Hematopoietic multipotent progenitor cell treated with erythropoietin and hydrocortisone succinate and interleukin-3 and kit ligand, for 4 days (in vitro differentiated cells): ENCODE data around the gene IL21R.
A peak's percentile ranks its signal among the peaks of the same experiment; 100 is the strongest.
"Not testable (repeated sequence)": the region's sequence is repeated elsewhere in the genome, so short reads cannot be mapped to it uniquely, and the experiment has no call there.

Source experiments
- DNase-seq: peaks from one replicate; pipeline ENCODE4 v3.0.0-alpha.2; 2015

Gene IL21R

DNA sequence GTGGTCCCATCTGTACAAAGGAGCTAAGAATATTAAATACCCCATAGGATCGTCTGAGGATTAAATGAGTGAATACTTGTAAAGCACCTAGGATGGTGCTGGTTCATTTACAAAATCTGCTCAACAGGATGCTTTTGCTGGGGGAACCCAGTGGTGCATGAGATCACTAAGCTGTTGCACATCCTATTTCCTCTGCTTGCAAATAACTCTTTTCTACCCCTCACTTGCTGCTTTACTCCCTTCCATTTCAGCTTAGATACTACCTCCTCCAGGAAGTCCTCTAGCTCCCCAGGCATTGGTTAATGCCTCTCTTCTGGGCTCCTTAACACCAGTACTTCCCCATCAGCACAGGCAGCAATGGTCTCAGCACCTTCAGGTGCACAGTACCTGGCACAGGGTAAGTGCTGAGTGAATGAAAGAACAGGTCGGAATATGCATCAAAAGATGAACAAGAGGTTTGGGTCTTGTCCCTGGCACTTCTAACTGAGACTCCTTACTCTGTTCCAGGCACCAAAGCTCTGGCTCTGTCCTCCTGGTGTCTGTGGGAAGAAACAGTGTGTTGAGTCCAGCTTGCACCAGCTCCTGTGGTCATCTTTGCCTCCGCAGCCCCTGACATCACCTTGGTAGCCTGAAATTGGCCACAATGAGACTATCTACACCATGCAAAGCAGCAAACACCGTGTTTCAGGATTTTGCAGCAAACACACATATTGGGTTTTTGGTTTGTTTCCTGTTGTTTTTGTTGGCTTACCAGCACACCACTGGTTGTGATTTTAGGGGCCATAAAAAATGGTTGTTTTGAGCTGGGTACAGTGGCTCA is 24.1 kb upstream of the IL21R start:
- DNase-seq: no peak

DNA sequence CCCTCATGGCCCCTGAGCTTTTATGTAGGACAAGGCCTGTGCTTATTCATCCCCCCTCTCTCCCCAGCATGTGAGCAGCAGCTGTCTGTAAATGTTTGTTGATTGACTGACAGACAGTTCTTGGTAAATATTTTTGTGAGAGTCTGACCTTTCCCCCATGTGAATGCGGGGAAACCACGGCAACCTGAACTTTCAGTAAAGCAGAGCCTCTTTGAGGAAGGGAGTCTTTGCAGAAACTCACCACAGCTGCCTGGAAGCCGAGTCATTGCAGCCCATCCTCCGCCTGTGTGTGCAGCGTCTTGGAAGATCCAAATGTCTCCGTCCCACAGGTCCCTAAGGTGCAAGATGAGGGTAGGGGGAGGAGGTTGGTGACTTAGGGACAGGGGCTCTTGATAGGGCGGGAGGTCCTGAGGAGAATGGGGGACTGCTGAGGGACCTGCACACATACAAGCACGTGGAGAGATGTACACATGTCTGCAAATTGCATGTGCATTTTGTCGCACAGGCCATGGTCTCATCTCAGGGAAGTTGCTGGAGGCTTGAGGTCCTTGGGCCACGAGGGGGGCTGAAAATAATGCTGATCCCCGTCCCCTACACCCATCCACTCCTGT is 23.0 kb upstream of the IL21R start:
- DNase-seq: peak; percentile 30

DNA sequence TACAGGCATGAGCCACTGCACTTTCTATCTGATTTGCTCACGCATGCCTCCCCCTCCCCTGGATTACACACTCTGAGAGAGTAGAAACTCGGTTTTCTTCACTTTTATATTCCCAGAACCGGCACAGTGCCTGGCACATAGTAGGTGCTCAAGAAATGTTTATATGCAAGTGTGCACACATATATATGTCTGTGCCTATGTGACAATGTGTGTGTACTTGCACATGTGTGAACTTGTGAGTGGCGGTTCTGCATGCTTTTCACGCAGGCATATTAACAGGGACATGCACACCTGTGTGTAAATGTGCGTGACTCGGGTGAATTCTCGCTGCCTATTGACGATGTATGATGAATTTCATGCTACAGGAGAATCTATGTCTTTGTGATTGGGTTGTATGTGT is 22.1 kb upstream of the IL21R start:
- no peak for DNase-seq

DNA sequence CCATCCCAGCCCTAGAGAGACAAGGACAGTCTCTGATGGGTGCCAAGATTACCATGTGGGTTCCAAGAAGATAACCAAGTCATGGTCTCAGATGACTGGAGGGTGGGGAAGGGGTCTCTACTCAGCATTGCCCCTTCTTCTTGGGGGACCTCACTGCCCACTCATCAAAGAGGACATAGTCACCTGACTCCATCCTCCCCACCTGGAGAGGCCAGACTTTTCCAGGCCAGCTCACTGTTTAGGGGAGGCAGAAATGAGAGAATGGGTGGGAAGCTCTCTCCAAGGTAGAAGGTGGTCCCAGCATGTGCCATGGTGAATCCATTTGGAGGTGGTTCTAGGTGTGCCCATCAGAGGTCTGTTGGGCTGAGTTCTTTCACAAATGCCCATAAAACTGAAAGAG is 20.7 kb upstream of the IL21R start:
- no peak for DNase-seq

DNA sequence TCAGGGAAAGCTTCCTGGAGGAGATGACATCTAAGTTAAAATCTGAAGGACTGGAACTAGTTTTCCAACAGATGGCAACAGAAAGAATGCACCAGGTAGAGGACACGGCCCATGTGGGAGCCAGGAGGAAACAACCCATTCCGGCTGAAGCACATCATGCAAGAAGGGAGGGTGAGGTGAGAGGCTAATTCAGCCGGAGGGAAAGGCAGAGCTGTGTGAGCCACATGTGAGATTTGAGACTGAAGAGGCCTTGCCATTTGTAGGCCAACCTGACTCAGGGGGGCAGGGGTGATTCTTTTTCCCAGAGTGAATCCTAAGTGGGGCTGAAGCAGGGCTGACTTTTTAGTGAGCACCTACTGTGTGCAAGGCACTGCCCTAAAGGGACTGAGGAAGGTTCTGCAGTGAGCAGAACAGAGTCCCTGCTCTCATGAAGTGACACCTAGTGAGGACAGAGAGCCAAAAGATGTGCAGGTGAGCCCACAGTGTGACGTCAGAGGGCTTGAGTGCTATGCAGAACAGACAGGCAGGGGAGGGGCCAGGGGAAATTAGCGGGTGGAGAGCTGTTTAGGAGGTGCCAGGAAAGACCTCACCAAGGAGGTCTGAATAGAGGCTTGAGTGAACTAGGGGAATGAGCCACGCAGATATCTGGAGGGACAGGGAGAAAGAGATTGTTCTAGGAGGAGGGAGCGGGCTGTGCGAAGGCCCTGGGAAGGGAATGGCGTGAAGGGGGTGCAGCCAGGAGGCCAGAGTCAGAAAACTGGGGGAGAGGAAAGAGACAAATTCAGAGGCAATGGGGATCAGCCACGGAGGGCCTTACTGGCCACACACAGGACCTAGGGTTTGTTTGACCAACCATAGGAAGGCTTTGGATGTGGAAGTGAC is 19.8 kb upstream of the IL21R start:
- no peak for DNase-seq

DNA sequence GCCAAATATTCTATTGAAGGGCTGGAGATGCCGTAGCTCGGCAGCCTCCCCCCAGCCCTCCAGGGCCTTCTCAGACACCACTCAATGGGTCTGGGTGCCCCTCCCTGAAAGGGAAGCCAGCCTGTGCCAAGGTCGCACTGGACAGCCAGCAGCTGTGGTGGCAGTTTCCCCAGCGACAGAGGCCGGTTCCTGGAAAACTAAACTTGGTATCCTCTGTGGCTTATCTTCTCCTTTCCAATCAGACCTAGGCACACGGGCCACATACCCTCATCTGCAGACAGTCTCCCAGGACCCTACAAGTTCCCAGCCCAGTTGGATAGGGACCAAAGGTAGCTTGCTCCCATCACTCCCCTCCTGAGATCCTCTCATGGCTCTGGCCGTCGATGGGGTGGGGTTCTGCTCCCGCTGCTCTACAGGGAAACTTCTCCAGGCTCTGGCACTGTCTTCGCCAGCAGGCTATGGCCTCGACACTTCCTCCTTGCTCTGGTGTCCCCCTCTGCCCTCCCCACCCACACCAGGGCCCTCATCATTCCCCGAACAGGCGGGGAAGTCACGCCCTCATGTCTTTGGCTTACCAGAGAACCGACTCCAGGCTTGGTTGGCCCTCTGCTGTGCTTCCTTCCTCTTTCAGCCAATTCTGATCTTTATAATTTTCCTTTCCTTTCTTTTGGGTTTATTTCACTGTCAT is 18.3 kb upstream of the IL21R start:
- DNase-seq: peak; percentile 85

DNA sequence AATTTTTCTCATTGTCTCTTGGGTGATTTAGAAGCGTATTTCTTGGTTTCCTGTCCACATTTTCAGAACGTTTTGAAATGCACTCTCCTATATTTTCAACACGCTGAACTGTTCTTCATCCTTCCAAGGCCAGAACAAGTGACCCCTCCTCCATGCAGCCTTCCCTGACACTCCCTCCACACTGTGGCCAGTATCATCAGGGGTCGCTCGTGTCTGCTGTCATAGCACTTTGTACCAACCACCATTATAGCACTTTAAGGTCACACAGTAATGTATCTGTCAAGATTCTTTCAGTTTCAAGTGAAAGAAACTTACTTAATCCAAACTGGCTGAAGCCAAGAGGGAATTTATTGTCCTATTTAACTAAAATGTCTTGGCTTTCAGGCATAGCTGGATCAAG is 17.5 kb upstream of the IL21R start:
- DNase-seq: no peak

- DNase-seq: no peak
Observed at GRCh38 chr16:27385398-27385797, 16.6 kb upstream of the IL21R start.

DNA sequence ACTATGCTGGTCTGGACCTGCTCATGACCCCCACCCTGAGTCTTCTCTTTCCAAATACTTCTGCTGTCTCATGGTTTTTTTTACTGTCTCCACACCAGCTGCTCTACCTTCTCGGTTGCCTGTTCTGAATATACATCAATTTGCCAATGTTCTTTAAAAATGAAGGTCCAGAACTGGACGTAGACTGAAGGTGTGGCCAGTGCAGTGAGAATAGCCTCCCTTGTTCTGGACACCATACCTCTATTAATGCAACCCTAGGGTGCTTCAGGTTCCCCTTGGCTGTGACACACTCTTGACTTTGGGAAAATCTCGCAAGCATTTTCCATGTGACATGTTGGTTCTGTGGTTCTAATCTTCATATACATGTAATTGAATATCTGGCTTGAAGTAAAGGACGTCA is 15.3 kb upstream of the IL21R start:
- no peak for DNase-seq

DNA sequence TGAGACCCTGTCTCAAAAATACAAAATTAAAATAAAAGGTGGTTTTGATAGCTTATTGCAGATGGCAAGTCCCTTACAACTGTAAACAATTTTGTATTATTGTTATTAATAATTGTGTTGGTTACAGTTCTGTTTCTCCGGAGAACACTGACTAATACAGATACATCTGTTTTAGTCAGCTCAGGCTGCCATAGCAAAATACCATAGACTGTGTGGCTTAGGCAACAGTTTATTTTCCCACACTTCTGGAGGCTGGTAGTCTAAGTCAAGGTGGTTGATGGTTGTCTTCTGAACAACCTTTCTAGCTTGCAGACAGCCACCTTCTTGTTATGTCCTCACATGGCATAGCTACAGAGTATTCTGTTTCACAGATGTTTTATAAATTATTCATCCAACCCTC is 14.2 kb upstream of the IL21R start:
- DNase-seq: no peak

DNA sequence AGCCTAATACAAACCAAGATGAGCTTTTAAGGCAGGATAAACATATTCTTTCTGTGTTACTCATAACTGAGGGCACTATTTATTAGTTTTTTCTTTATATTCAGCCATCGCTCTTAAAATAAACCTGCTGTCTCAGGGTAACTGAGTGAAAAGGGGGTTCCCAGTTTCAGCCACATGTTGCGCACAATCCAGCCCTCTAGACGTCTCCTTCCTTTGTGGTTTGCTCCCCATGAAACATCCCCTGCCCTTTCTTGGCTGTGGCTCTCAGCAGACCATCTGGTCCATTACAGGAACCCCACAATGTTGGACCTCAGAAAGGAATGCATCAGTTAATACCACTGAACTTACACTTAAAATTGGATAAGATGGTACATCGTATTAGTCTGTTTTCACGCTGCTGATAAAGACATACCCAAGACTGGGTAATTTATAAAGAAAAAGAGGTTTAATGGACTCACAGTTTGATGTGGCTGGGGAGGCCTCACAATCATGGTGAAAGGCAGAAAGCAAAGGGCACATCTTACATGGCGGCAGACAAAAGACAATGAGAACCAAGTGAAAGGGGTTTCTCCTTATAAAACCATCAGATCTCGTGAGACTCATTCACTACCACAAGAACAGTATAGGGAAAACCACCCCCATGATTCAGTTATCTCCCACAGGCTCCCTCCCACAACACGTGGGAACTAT is 12.6 kb upstream of the IL21R start:
- DNase-seq: no peak

DNA sequence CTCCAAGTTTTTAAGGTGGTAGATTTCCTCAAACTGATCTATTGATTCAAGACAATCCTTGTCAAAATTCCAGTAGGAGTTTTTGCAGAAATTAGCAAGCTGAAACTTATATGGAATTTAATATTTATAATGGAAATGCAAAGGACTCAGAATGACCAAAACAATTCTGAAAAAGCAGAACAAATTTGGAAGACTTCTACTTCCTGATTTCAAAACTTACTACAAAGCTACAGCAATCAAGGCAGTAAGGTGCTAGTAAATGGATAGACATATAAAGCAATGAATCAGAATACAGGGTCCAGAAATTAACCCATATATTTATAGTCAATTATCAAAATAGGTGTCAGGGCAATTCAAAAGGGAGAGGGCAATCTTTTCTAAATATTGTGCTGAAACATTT is 11.8 kb upstream of the IL21R start:
- DNase-seq: no peak

GRCh38 chr16:27392671-27393070 is 9.3 kb upstream of the IL21R start:
- no peak for DNase-seq

DNA sequence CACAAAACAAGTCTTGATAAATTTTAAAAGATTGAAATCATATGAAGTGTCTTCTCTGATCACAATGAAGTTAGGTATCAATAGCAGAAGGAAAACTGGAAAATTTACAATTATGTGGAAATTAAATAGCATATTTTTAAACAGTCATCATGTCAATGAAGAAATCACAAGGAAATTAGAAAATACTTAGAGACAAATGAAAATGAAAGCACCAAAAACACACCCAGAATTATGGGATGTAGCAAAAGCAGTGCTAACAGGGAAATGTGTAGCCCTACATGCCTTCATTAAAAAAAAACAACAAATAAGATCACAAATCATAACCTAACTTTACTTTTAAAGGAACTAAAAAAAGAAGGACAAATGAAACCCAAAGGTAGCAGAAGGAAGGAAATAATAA is 7.5 kb upstream of the IL21R start:
- no peak for DNase-seq

- not testable (repeated sequence) for DNase-seq
Observed at GRCh38 chr16:27398341-27398893, 3.6 kb upstream of the IL21R start.

- DNase-seq: peak; percentile 86
Observed at GRCh38 chr16:27398894-27399853, 2.8 kb upstream of the IL21R start.

DNA sequence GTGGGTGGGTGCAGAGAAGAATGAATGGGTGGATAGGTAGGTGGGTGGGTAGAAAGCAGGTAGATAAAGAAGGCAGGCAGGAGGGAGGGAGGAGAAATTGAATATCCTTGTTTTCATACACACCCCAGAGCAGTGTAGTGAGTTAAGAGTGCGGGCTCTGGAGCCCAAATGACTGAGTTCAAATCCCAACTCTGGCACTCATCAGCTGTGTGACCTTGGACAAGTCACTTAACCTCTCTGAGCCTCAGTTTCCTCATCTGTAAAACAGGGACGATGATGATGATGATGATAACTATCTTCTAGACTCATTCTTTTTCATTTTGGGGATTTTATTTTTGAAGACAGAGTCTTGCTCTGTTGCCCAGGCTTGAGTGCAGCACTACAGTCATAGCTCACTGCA is 2.0 kb upstream of the IL21R start:
- DNase-seq: no peak

DNA sequence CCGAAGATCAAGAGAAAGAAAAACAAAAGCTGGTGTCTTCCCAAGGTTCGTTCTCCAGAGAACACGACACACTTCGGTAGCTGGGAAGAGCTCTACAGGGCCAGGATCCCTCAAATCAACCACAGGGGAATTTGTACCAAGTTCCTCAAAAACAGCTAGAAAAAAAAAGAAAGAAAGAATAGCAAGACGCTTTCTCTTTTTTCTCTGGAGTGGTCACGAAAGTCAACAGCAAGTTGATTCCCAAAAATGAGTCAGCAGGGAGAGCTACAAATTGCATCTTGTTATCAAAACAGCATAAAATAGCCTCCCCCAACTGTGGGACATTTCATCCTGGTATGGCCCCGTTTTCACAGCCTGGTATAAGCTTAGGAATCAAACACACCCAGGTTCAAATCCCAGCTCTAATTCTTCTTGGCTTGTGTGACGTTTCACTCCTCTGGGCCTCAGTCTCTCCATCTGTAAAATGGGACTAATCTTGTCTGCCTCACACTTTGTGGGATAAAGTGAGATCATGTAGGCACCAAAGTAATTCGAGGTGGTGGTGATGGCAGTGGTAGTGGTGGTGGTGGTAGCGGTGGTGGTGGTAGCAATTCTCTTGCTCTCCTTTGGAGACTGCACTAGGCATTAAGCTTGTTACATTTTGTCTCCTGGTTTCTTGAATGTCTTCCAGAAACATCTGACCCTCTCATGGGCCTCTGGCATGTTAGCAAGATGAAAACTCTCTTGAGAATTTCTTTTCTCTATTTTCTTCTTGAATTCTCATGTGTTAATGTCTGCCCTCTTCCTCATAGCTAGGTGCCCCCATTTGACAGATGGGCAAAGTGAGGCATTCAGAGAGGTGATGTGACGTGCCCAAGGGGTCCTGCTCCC is 988 bp upstream of the IL21R start:
- DNase-seq: peak; percentile 60

- no peak for DNase-seq
Observed at GRCh38 chr16:27402569-27402963, 592 bp downstream of the IL21R start.
